HCT116 (cell line): ENCODE measurements around the gene NME1. TPM values are rescaled to one million over a fixed set of nuclear protein-coding genes. Genes with fewer than 3 reads are reported as not detected.

Source experiments
- ATAC-seq: fragments of 200-7000 bp; cut with Tn5 transposase; 2 replicates; pipeline ENCODE4 v1.9.1; 2020; ENCODE audit warnings: mild to moderate bottlenecking, moderate library complexity
- BruUV-seq: library from RNA; stranded (reverse); fragments of 400-500 nt; replicated peaks from 2 replicates; lab custom pipeline; 2021; lab: Mats Ljungman, UMichigan
- CTCF ChIA-PET: fragments of 300-600 bp; sonication (Branson Sonifier 250); formaldehyde crosslinking; loops from one replicate; lab custom pipeline; 2021; ENCODE audit warnings: antibody characterized with exemption; lab: Charles Lee
- POLR2A ChIA-PET: fragments of 300-600, 350-600 bp; sonication (Branson Sonifier 250); formaldehyde crosslinking; loops from one replicate; lab custom pipeline; 2021; ENCODE audit warnings: antibody characterized with exemption; lab: Charles Lee
- RAD21 ChIA-PET, 2 experiments: fragments of 300-600 bp; sonication (Branson Sonifier 250); formaldehyde crosslinking; loops; one replicate each; lab custom pipeline; 2023; ENCODE audit warnings: low total read pairs in 2 of 2; ENCODE audit not compliant: uncharacterized antibody in 2 of 2, unreplicated experiment in 2 of 2, low non-redundant PET in 1 of 2; lab: Charles Lee
- DNase-seq: peaks from one replicate; pipeline ENCODE4 v3.0.0-alpha.2; 2010; ENCODE audit warnings: low read depth, low spot score
- H2AFZ ChIP-seq: fragments of 200-600 bp; shearing (Covaris generic), sonication (generic); 2 replicates; pipeline ENCODE4 v1.6.1; 2017; ENCODE audit warnings: low read depth, mixed run types, mixed read lengths, antibody characterized with exemption, low read length; ENCODE audit not compliant: poor library complexity, severe bottlenecking
- H3K27ac ChIP-seq: 2 replicates; pipeline ENCODE4 v1.5.1; 2012; ENCODE audit warnings: low read depth, low read length
- H3K27me3 ChIP-seq: fragments of 200-600 bp; sonication (generic); 2 replicates; pipeline ENCODE4 v1.6.1; 2016; ENCODE audit warnings: mixed run types, low read length, mixed read lengths; ENCODE audit not compliant: insufficient read depth
- H3K36me3 ChIP-seq, 2 experiments: fragments of 200-500 bp in 1 of 2; fragments of 200-600 bp in 1 of 2; sonication (Bioruptor generic) in 1 of 2; sonication (generic) in 1 of 2; 2 replicates each; pipeline versions ENCODE4 v1.5.1 to v1.6.1; 2014 to 2016; ENCODE audit warnings: low read length in 2 of 2, inconsistent platforms in 1 of 2, mixed read lengths in 1 of 2, mixed run types in 1 of 2; ENCODE audit not compliant: insufficient read depth in 2 of 2, control insufficient read depth in 1 of 2
- H3K4me1 ChIP-seq, 2 experiments: fragments of 200-600 bp in 1 of 2; sonication (generic) in 1 of 2; 2 replicates each; pipeline versions ENCODE4 v1.5.1 to v1.6.1; 2012 to 2017; ENCODE audit warnings: low read length in 2 of 2, inconsistent platforms in 1 of 2, mild to moderate bottlenecking in 1 of 2, mixed read lengths in 1 of 2, mixed run types in 1 of 2, moderate library complexity in 1 of 2; ENCODE audit not compliant: insufficient read depth in 2 of 2, control insufficient read depth in 1 of 2
- H3K4me2 ChIP-seq: fragments of 200-600 bp; sonication (generic); 2 replicates; pipeline ENCODE4 v1.6.1; 2017; ENCODE audit warnings: mixed run types, low read length, mixed read lengths
- H3K4me3 ChIP-seq, 2 experiments: fragments of 200-600 bp in 1 of 2; sonication (generic) in 1 of 2; replicated peaks in 1 of 2; 2 replicates each; pipeline ENCODE4 v1.5.1; 2011 to 2016; ENCODE audit warnings: low read length in 2 of 2, control low read depth in 1 of 2, low read depth in 1 of 2, mild to moderate bottlenecking in 1 of 2, mixed read lengths in 1 of 2, mixed run types in 1 of 2
- H3K79me2 ChIP-seq: fragments of 200-600 bp; sonication (generic); 2 replicates; pipeline ENCODE4 v1.6.1; 2017; ENCODE audit warnings: mild to moderate bottlenecking, mixed run types, low read length, moderate library complexity, mixed read lengths; ENCODE audit not compliant: insufficient read depth
- H3K9ac ChIP-seq: fragments of 200-600 bp; sonication (generic); 2 replicates; pipeline ENCODE4 v1.6.1; 2016; ENCODE audit warnings: low read length, mixed read lengths
- H3K9me2 ChIP-seq: fragments of 200-600 bp; sonication (generic), shearing (Covaris generic); 2 replicates; pipeline ENCODE4 v1.6.1; 2017; ENCODE audit warnings: mixed run types, mild to moderate bottlenecking, moderate library complexity; ENCODE audit not compliant: insufficient read depth
- H3K9me3 ChIP-seq, 2 experiments: fragments of 200-500 bp in 1 of 2; fragments of 200-600 bp in 1 of 2; sonication (Bioruptor generic) in 1 of 2; sonication (generic) in 1 of 2; 2 replicates each; pipeline ENCODE4 v1.6.1; 2014 to 2017; ENCODE audit warnings: low read length in 2 of 2, mixed read lengths in 2 of 2, inconsistent platforms in 1 of 2, low read depth in 1 of 2, mild to moderate bottlenecking in 1 of 2, mixed run types in 1 of 2, moderate library complexity in 1 of 2; ENCODE audit not compliant: control insufficient read depth in 1 of 2, insufficient read depth in 1 of 2
- H4K20me1 ChIP-seq: fragments of 200-600 bp; sonication (generic), shearing (Covaris generic); 2 replicates; pipeline ENCODE4 v1.6.1; 2017; ENCODE audit warnings: mixed run types, mild to moderate bottlenecking, moderate library complexity; ENCODE audit not compliant: insufficient read depth
- CBX3 ChIP-seq: IDR thresholded peaks from 2 replicates; pipeline ENCODE4 v1.6.1; 2012; ENCODE audit warnings: low read depth
- CEBPB ChIP-seq: IDR thresholded peaks from 2 replicates; pipeline ENCODE4 v1.6.1; 2012; ENCODE audit warnings: low read depth
- CTCF ChIP-seq, 3 experiments: fragments of 200-600 bp in 1 of 3; sonication (generic) in 1 of 3; IDR thresholded peaks in 2 of 3; conservative IDR thresholded peaks in 1 of 3; 2 replicates each; pipeline ENCODE4 v1.5.1; 2012 to 2017; ENCODE audit warnings: low read depth in 2 of 3, low read length in 2 of 3, antibody characterized with exemption in 1 of 3, borderline replicate concordance in 1 of 3, control low read depth in 1 of 3, mild to moderate bottlenecking in 1 of 3, mixed read lengths in 1 of 3, mixed run types in 1 of 3, moderate library complexity in 1 of 3; ENCODE audit not compliant: insufficient read depth in 1 of 3
- EGR1 ChIP-seq: IDR thresholded peaks from 2 replicates; pipeline ENCODE4 v1.6.1; 2012; ENCODE audit warnings: low read depth
- ELF1 ChIP-seq: IDR thresholded peaks from 2 replicates; pipeline ENCODE4 v1.6.1; 2012; ENCODE audit warnings: low read depth, borderline replicate concordance
- POLR2A ChIP-seq: IDR thresholded peaks from 2 replicates; pipeline ENCODE4 v1.7.0; 2011; ENCODE audit warnings: borderline replicate concordance; ENCODE audit not compliant: insufficient read depth, insufficient read length; ENCODE audit errors: extremely low read depth
- RAD21 ChIP-seq: IDR thresholded peaks from 2 replicates; pipeline ENCODE4 v1.6.1; 2012; ENCODE audit warnings: low read depth, mild to moderate bottlenecking
- REST ChIP-seq: IDR thresholded peaks from 2 replicates; pipeline ENCODE4 v1.6.1; 2012; ENCODE audit warnings: low read depth
- SIN3A ChIP-seq: IDR thresholded peaks from 2 replicates; pipeline ENCODE4 v1.6.1; 2012; ENCODE audit warnings: low read depth
- TCF7L2 ChIP-seq: IDR thresholded peaks from 2 replicates; pipeline ENCODE4 v1.7.0; 2011; ENCODE audit warnings: borderline replicate concordance, inconsistent platforms; ENCODE audit not compliant: insufficient read depth, insufficient read length; ENCODE audit errors: extremely low read depth
- YY1 ChIP-seq: IDR thresholded peaks from 2 replicates; pipeline ENCODE4 v1.6.1; 2011; ENCODE audit warnings: low read length, low read depth, moderate library complexity, mild to moderate bottlenecking; ENCODE audit not compliant: insufficient replicate concordance; ENCODE audit errors: extremely low read depth
- ZBTB33 ChIP-seq: IDR thresholded peaks from 2 replicates; pipeline ENCODE4 v1.6.1; 2011; ENCODE audit warnings: mild to moderate bottlenecking, low read length, moderate library complexity; ENCODE audit not compliant: insufficient replicate concordance; ENCODE audit errors: extremely low read depth
- intact Hi-C: fragments of 100-400 bp; cut with micrococcal nuclease; formaldehyde crosslinking; loops from 2 replicates; pipeline ENCODE4 v1.10.0; 2022
- total RNA-seq: library from RNA; stranded (reverse); gene quantifications from one replicate; pipeline ENCODE4 v1.2.1, GENCODE V29; 2021; ENCODE audit not compliant: unreplicated experiment

NME1 gene
- total RNA-seq, 1 experiment from 2014 or later: 510 TPM

GRCh38 chr17:51149163-51149562, 4.2 kb upstream of the NME1 start:
- no peak for ATAC-seq
- H3K9me3 ChIP-seq: no peaks in the 10 kb centered on the region
- no peaks in the 10 kb centered on the region for H3K9me2 ChIP-seq
- no peak overlapping the region for H3K4me3 ChIP-seq
- H2AFZ ChIP-seq: no peak overlapping the region
- H3K4me2 ChIP-seq: no peak overlapping the region
- H3K4me1 ChIP-seq: peaks cover 8 to 20% of the 10 kb centered on the region in 2 experiments
- H3K36me3 ChIP-seq: no peaks in the 10 kb centered on the region
- no peaks in the 10 kb centered on the region for H3K27me3 ChIP-seq
- H3K79me2 ChIP-seq: peaks cover 9% of the 10 kb centered on the region
- POLR2A ChIA-PET: interaction anchor here (0.6 kb wide), 1 partner anchor 41 kb away, joined by 3 read pairs; no protein-coding TSS in a partner anchor
- RAD21 ChIA-PET: no interaction called here
- TF ChIP-seq POLR2A: no peak
- TF ChIP-seq EGR1: no peak
- no peak for TF ChIP-seq TCF7L2
- TF ChIP-seq CEBPB: no peak
- no peak for TF ChIP-seq SIN3A
- no peak for TF ChIP-seq RAD21
- no peak for TF ChIP-seq YY1
- TF ChIP-seq, all 23 proteins: peak for 0
- intact Hi-C loops: no loop called here
- H3K9ac ChIP-seq: no peak overlapping the region
- H3K27ac ChIP-seq: no peak overlapping the region
- CTCF ChIA-PET: no interaction called here
- BruUV-seq: no TSS peak
- DNase-seq: no peak
- no peaks in the 10 kb centered on the region for H4K20me1 ChIP-seq

- no TSS peak for BruUV-seq
- ChIA-PET CTCF (interaction anchor here (0.7 to 1.4 kb wide), 2 partner anchors 150 to 753 kb away, joined by 3 to 4 read pairs; no protein-coding TSS in a partner anchor), POLR2A (interaction anchor here (0.7 kb wide), 1 partner anchor 29 kb away, joined by 3 read pairs; no protein-coding TSS in a partner anchor), RAD21 (no interaction called here)
- Histone ChIP-seq H3K4me2 (no peak overlapping the region), H3K4me3 (no peak overlapping the region), H3K36me3 (peaks cover 6 to 8% of the 10 kb centered on the region in 2 experiments; a peak in 3 of 4 replicates), H3K9me2 (no peaks in the 10 kb centered on the region), H4K20me1 (0 out of 2 replicates have a peak, but pooled peaks cover 2% of the 10 kb centered on the region), H3K27me3 (no peaks in the 10 kb centered on the region), H3K9ac (no peak overlapping the region), H3K79me2 (peaks cover 26% of the 10 kb centered on the region), H3K4me1 (peaks cover 14 to 30% of the 10 kb centered on the region in 2 experiments), H2AFZ (peak overlapping the region; percentile 0), H3K27ac (no peak overlapping the region), H3K9me3 (no peaks in the 10 kb centered on the region)
- intact Hi-C loops: loop anchor here (5.0 to 10.0 kb wide), 5 partner anchors 94 to 606 kb away; partner anchors contain the start of genes SPATA20 and TOB1
- no peak for DNase-seq
- no peak for ATAC-seq
- TF ChIP-seq CBX3 (no peak), ZBTB33 (no peak), CTCF (IDR thresholded peaks at IDR 0.05 in 2 of 3, conservative IDR thresholded peaks at IDR 0.05 in 1 of 3; ENCODE audit: borderline replicate concordance in 1 of 3, insufficient read depth in 1 of 3, low read depth in 2 of 3, low read length in 2 of 3) (no peak), REST (no peak), ELF1 (no peak)
Observed at GRCh38 chr17:51150932-51151331, 2.4 kb upstream of the NME1 start.
